Liver (tissue), 9 donors: ENCODE results near the gene RAPGEF1. TPM values are rescaled to one million over a fixed set of nuclear protein-coding genes. Genes with fewer than 3 reads are reported as not detected.

Experiments used
- DNase-seq: peaks from one replicate; pipeline ENCODE4 v3.0.0-alpha.2; 2017; ENCODE audit warnings: low spot score
- H3K27ac ChIP-seq, 2 donors: one replicate each; pipeline ENCODE4 v1.7.0; 2013; ENCODE audit warnings: inconsistent platforms in 2 of 2, low read length in 2 of 2, control low read depth in 1 of 2, low read depth in 1 of 2, mild to moderate bottlenecking in 1 of 2
- H3K27me3 ChIP-seq, 4 donors: one replicate each; pipeline versions ENCODE4 v1.6.1 to v1.7.0; 2013; ENCODE audit warnings: low read length in 3 of 4, inconsistent platforms in 1 of 4, mild to moderate bottlenecking in 1 of 4, moderate library complexity in 1 of 4; ENCODE audit not compliant: control insufficient read depth in 4 of 4, insufficient read depth in 4 of 4
- H3K36me3 ChIP-seq, 4 donors: one replicate each; pipeline versions ENCODE4 v1.6.1 to v1.7.0; 2013; ENCODE audit warnings: low read length in 3 of 4, mild to moderate bottlenecking in 3 of 4, low read depth in 1 of 4, moderate library complexity in 1 of 4; ENCODE audit not compliant: control insufficient read depth in 4 of 4, insufficient read depth in 3 of 4
- H3K4me1 ChIP-seq, 4 donors: one replicate each; pipeline versions ENCODE4 v1.6.1 to v1.7.0; 2013; ENCODE audit warnings: low read length in 3 of 4, mild to moderate bottlenecking in 3 of 4, moderate library complexity in 1 of 4; ENCODE audit not compliant: control insufficient read depth in 4 of 4, insufficient read depth in 4 of 4
- H3K4me3 ChIP-seq, 3 donors: one replicate each; pipeline versions ENCODE4 v1.6.1 to v1.7.0; 2013; ENCODE audit warnings: low read length in 3 of 3, control low read depth in 1 of 3, low read depth in 1 of 3, mild to moderate bottlenecking in 1 of 3
- H3K9ac ChIP-seq, 2 donors: one replicate each; pipeline ENCODE4 v1.7.0; 2013; ENCODE audit warnings: low read length in 2 of 2, mild to moderate bottlenecking in 2 of 2, moderate library complexity in 2 of 2, control low read depth in 1 of 2, low read depth in 1 of 2
- H3K9me3 ChIP-seq, 4 donors: one replicate each; pipeline versions ENCODE4 v1.6.1 to v1.7.0; 2013; ENCODE audit warnings: low read length in 3 of 4; ENCODE audit not compliant: control insufficient read depth in 4 of 4
- EGR1 ChIP-seq, 2 donors: IDR thresholded peaks; 2 replicates each; pipeline ENCODE4 v1.6.1; 2016 to 2018; ENCODE audit warnings: antibody characterized with exemption in 2 of 2, low read depth in 2 of 2
- FOXA1 ChIP-seq: IDR thresholded peaks from 2 replicates; pipeline ENCODE4 v1.6.1; 2016; ENCODE audit warnings: antibody characterized with exemption
- FOXA2 ChIP-seq: IDR thresholded peaks from 2 replicates; pipeline ENCODE4 v1.6.1; 2016; ENCODE audit warnings: antibody characterized with exemption
- GABPA ChIP-seq, 2 donors: IDR thresholded peaks in 1 of 2; conservative IDR thresholded peaks in 1 of 2; 2 replicates each; pipeline ENCODE4 v1.6.1; 2016; ENCODE audit warnings: antibody characterized with exemption in 2 of 2, mild to moderate bottlenecking in 1 of 2, moderate library complexity in 1 of 2
- HNF4A ChIP-seq, 2 donors: conservative IDR thresholded peaks; 2 replicates each; pipeline ENCODE4 v1.6.1; 2016; ENCODE audit warnings: antibody characterized with exemption in 2 of 2, mild to moderate bottlenecking in 2 of 2
- HNF4G ChIP-seq: IDR thresholded peaks from 2 replicates; pipeline ENCODE4 v1.6.1; 2016; ENCODE audit warnings: antibody characterized with exemption
- JUND ChIP-seq, 2 donors: IDR thresholded peaks; 2 replicates each; pipeline ENCODE4 v1.6.1; 2016; ENCODE audit warnings: antibody characterized with exemption in 2 of 2
- NR2F2 ChIP-seq: IDR thresholded peaks from 2 replicates; pipeline ENCODE4 v1.6.1; 2016; ENCODE audit warnings: antibody characterized with exemption
- RAD21 ChIP-seq, 2 donors: IDR thresholded peaks; 2 replicates each; pipeline ENCODE4 v1.6.1; 2016; ENCODE audit warnings: antibody characterized with exemption in 2 of 2, mild to moderate bottlenecking in 2 of 2
- RXRA ChIP-seq, 2 donors: IDR thresholded peaks; 2 replicates each; pipeline ENCODE4 v1.6.1; 2017 to 2018; ENCODE audit warnings: antibody characterized with exemption in 2 of 2, mild to moderate bottlenecking in 1 of 2
- SP1 ChIP-seq: IDR thresholded peaks from 2 replicates; pipeline ENCODE4 v1.6.1; 2018; ENCODE audit warnings: antibody characterized with exemption, mild to moderate bottlenecking
- TAF1 ChIP-seq: conservative IDR thresholded peaks from 2 replicates; pipeline ENCODE4 v1.6.1; 2016; ENCODE audit warnings: antibody characterized with exemption, mild to moderate bottlenecking
- YY1 ChIP-seq: IDR thresholded peaks from 2 replicates; pipeline ENCODE4 v1.6.1; 2016; ENCODE audit warnings: antibody characterized with exemption, mild to moderate bottlenecking
- ZBTB33 ChIP-seq: IDR thresholded peaks from 2 replicates; pipeline ENCODE4 v1.6.1; 2016; ENCODE audit warnings: antibody characterized with exemption
- WGBS: extraction: QIAGEN DNeasy Blood & Tissue Kit; methylation state at CpG from one replicate; pipeline ENCODE4 v1.1.7; 2013; 5-methylcytosine and 5-hydroxymethylcytosine counted together
- polyA plus RNA-seq, 2 donors: library from polyadenylated mRNA; stranded (reverse) in 1 of 2; unstranded in 1 of 2; fragments of 200-250 nt in 1 of 2; fragments of >200 nt in 1 of 2; fragmentation: Nextera tagmentation in 1 of 2; extraction: Ambion mirVana in 1 of 2; gene quantifications; one replicate each; pipeline versions ENCODE4 v1.2.1 to v1.2.3, GENCODE V29; 2013 to 2015
- total RNA-seq, 2 donors: library from RNA; depleted of rRNA; stranded (reverse); fragments of >200 nt; gene quantifications; one replicate each; pipeline ENCODE4 v1.2.3, GENCODE V29; 2014
- TF ChIP-seq, protein P1 (sequence below): fragments of 150-350 bp; IDR thresholded peaks from 2 replicates; pipeline ENCODE4 v1.5.1; 2017; ENCODE audit warnings: improper control_type of control experiment, low read depth, low read length; ENCODE audit not compliant: missing input control
- TF ChIP-seq, protein P2 (sequence below): IDR thresholded peaks from 2 replicates; pipeline ENCODE4 v1.6.1; 2016; ENCODE audit warnings: antibody characterized with exemption
- TF ChIP-seq, protein P3 (sequence below): IDR thresholded peaks from 2 replicates; pipeline ENCODE4 v1.6.1; 2016; ENCODE audit warnings: antibody characterized with exemption, mild to moderate bottlenecking
- TF ChIP-seq, protein P4 (sequence below): IDR thresholded peaks from 2 replicates; pipeline ENCODE4 v1.6.1; 2016; ENCODE audit warnings: antibody characterized with exemption
- donor health status: healthy.
- donor health status: healthy.
- donor health status: healthy.
- donor health status: healthy.
- donor health status: healthy.

Gene RAPGEF1
- total and polyA plus RNA-seq, 4 donors: 5.6 to 19.7 (median 16.8) TPM

DNA sequence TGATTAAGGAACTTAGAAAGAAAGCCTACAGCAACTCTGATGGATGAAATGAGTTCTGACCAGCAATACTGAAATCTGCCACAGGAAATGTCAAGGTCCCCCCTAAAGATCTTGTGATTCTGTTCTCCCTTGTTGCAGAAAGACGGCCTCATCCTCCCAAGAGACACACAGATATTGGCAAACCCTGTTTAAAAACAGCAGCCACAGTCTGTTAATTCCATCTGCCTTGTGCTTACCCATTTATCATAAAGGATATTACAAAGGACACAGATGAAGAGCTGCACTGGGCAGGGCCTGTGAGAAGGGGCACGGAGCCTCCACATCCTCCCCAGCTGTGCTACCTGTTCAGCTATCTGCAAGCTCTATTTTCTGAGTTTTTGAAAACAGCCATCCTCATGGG lies 15.2 kb downstream of the RAPGEF1 start:
- Histone ChIP-seq H3K27ac (no peak overlapping the region), H3K4me3 (no peak overlapping the region), H3K4me1 (peaks cover 9 to 33% (median 22%) of the 10 kb centered on the region in 4 donors), H3K9me3 (no peaks in the 10 kb centered on the region), H3K36me3 (no peaks in the 10 kb centered on the region), H3K9ac (no peak overlapping the region), H3K27me3 (no peaks in the 10 kb centered on the region)
- DNase-seq: no peak
- TF ChIP-seq ZBTB33 (no peak), RAD21 (IDR thresholded peaks at IDR 0.05) (no peak), FOXA2 (no peak), RXRA (IDR thresholded peaks at IDR 0.05) (no peak), NR2F2 (no peak), FOXA1 (no peak), HNF4G (no peak), HNF4A (conservative IDR thresholded peaks at IDR 0.05) (no peak)
- TF ChIP-seq, protein P1, sequence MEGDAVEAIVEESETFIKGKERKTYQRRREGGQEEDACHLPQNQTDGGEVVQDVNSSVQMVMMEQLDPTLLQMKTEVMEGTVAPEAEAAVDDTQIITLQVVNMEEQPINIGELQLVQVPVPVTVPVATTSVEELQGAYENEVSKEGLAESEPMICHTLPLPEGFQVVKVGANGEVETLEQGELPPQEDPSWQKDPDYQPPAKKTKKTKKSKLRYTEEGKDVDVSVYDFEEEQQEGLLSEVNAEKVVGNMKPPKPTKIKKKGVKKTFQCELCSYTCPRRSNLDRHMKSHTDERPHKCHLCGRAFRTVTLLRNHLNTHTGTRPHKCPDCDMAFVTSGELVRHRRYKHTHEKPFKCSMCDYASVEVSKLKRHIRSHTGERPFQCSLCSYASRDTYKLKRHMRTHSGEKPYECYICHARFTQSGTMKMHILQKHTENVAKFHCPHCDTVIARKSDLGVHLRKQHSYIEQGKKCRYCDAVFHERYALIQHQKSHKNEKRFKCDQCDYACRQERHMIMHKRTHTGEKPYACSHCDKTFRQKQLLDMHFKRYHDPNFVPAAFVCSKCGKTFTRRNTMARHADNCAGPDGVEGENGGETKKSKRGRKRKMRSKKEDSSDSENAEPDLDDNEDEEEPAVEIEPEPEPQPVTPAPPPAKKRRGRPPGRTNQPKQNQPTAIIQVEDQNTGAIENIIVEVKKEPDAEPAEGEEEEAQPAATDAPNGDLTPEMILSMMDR: no peak
- 64% methylated on average over 2 of the region's 2 CpGs for WGBS

GRCh38 chr9:131723632-131724031 lies 16.2 kb downstream of the RAPGEF1 start:
- no peak overlapping the region for H3K4me3 ChIP-seq
- H3K9ac ChIP-seq: no peak overlapping the region
- no peaks in the 10 kb centered on the region for H3K9me3 ChIP-seq
- WGBS: 75% methylated on average over 5 of the region's 5 CpGs
- H3K27me3 ChIP-seq: no peaks in the 10 kb centered on the region
- H3K36me3 ChIP-seq: no peaks in the 10 kb centered on the region
- no peak for DNase-seq
- no peak overlapping the region for H3K27ac ChIP-seq
- H3K4me1 ChIP-seq: peaks cover 9 to 30% (median 20%) of the 10 kb centered on the region in 4 donors
- TF ChIP-seq YY1: no peak
- TF ChIP-seq, protein P1: no peak
- TF ChIP-seq, protein P2, sequence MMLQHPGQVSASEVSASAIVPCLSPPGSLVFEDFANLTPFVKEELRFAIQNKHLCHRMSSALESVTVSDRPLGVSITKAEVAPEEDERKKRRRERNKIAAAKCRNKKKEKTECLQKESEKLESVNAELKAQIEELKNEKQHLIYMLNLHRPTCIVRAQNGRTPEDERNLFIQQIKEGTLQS: no peak
- TF ChIP-seq, protein P3, sequence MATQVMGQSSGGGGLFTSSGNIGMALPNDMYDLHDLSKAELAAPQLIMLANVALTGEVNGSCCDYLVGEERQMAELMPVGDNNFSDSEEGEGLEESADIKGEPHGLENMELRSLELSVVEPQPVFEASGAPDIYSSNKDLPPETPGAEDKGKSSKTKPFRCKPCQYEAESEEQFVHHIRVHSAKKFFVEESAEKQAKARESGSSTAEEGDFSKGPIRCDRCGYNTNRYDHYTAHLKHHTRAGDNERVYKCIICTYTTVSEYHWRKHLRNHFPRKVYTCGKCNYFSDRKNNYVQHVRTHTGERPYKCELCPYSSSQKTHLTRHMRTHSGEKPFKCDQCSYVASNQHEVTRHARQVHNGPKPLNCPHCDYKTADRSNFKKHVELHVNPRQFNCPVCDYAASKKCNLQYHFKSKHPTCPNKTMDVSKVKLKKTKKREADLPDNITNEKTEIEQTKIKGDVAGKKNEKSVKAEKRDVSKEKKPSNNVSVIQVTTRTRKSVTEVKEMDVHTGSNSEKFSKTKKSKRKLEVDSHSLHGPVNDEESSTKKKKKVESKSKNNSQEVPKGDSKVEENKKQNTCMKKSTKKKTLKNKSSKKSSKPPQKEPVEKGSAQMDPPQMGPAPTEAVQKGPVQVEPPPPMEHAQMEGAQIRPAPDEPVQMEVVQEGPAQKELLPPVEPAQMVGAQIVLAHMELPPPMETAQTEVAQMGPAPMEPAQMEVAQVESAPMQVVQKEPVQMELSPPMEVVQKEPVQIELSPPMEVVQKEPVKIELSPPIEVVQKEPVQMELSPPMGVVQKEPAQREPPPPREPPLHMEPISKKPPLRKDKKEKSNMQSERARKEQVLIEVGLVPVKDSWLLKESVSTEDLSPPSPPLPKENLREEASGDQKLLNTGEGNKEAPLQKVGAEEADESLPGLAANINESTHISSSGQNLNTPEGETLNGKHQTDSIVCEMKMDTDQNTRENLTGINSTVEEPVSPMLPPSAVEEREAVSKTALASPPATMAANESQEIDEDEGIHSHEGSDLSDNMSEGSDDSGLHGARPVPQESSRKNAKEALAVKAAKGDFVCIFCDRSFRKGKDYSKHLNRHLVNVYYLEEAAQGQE: no peak
- no peak for TF ChIP-seq FOXA1
- no peak for TF ChIP-seq HNF4G
- no peak for TF ChIP-seq RAD21 (IDR thresholded peaks at IDR 0.05)
- no peak for TF ChIP-seq FOXA2
- TF ChIP-seq, protein P4, sequence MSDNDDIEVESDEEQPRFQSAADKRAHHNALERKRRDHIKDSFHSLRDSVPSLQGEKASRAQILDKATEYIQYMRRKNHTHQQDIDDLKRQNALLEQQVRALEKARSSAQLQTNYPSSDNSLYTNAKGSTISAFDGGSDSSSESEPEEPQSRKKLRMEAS: no peak
- TF ChIP-seq NR2F2: no peak
- TF ChIP-seq JUND (IDR thresholded peaks at IDR 0.05): no peak
- no peak for TF ChIP-seq SP1
- TF ChIP-seq RXRA (IDR thresholded peaks at IDR 0.05): no peak
- TF ChIP-seq HNF4A (conservative IDR thresholded peaks at IDR 0.05): no peak
- TF ChIP-seq ZBTB33: no peak
- no peak for TF ChIP-seq GABPA (IDR thresholded peaks at IDR 0.05 in 1 of 2, conservative IDR thresholded peaks at IDR 0.05 in 1 of 2)
- no peak for TF ChIP-seq EGR1 (IDR thresholded peaks at IDR 0.05; ENCODE audit: low read depth in 2 of 2)
- no peak for TF ChIP-seq TAF1
